GM19438 (cell line): Measurements from ENCODE around the gene INPP5A.

Experiments
- ATAC-seq: cut with Tn5 transposase; IDR thresholded peaks from one replicate; pipeline ENCODE4 v1.9.1; 2021; ENCODE audit warnings: low read depth; ENCODE audit not compliant: unreplicated experiment

The INPP5A gene

DNA sequence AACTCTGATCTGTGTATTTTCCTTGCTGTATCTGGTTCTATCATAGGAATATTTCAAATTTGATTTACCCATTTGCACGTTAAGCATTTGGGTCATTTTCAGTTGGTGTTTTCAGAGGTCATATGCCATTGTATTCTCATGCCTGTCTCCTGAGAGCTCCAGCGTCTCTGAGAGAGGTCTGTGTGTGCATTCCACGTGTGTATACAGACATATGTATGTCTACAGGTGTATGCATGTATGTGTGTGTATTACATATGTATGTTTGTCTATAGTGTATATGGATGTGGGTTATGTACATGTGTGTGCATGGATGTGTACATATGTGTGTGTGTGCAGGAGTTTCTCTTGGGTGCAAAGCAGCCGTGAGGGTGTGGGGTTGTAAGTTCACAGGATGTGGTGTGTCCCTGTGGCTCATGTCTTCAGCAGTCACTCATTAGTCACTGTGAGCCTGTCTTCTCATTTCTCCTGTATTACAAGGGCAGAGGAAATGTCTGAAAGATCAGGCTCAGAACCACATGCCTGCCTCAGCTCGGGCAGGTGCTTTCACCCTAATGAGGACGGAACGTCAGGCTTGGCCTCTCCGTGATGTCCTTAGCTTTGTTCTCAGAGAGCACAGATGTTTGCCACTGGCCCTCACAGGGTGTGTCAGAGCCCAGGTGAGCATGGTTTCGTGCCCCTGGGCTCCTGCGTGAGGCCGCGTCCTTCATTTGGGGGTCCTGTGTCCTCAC is 146.7 kb downstream of the INPP5A start:
- peak; percentile 93 for ATAC-seq

- no peak for ATAC-seq
Measured at GRCh38 chr10:132685101-132685891, 147.7 kb downstream of the INPP5A start.

DNA sequence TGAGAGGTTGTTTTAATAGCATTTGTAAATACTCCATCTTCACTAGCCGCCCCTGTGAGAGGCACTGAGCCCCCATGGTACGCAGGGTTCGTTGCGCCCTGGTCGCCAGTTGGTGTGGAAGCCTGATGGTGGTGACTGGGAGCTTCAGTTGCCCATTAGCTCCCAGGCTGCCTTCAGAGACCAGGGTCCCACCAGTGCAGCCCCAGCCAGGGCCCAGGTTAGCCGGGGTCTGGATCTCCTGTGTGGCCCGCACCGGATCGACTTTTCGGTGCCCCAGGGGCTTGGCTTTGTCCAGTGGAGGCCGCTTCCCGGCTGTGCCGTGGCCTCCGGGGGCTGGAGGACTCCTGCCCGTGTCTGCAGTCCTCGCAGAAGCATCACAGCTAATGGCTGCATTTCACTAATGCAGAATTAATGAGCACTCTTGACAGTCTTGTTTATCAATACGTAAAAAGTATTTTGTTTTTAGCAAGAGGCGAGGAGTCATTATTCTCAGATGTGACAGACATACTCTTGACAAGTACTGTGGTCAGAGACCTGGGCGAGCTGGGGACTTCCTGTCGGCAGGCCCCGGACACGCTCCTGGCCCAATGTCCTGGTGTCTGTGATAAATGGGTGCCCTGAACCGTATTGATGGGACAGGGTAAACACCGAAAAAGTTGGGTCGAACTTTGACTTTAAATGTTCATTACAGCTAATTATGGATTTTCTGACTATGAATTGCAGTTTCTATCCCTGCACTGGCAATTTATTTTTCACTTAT is 148.5 kb downstream of the INPP5A start:
- ATAC-seq = no peak

GRCh38 chr10:132687181-132687892 is 149.8 kb downstream of the INPP5A start:
- no peak for ATAC-seq

DNA sequence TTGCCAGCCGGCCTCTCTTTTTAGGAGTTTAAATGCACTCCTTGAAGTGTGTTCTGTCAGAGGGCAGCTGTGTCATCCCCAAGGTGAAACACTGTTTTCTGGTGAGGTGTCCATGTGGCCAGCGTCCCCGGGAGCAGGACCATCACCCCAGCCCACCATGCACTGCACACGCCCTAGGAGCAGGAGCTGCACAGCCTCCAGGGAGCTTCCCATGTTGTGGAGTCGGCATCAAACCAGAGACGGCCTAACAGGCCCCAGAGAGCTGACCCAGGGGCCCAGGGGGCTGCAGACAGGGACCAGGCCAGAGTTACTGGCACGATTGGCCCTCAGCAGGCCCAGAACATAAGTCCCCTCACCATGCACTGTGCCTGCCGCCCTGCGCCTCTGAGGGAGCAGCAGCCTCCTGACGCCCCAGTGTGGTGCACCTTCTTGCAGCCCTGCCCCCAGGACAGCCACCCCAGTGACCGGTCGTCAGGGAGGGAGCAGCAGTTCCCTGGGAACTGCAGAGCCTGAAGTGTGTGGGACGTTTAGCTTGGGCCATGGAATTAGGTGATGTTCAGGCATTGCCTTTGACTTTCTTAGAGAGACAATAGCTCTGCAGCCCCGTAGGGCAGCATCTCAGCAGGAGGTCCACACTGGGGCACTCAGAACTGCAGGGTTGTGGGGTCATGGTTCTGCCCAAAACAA is 150.4 kb downstream of the INPP5A start:
- no peak for ATAC-seq

- ATAC-seq = no peak
Measured at GRCh38 chr10:132688580-132689420, 151.2 kb downstream of the INPP5A start.

DNA sequence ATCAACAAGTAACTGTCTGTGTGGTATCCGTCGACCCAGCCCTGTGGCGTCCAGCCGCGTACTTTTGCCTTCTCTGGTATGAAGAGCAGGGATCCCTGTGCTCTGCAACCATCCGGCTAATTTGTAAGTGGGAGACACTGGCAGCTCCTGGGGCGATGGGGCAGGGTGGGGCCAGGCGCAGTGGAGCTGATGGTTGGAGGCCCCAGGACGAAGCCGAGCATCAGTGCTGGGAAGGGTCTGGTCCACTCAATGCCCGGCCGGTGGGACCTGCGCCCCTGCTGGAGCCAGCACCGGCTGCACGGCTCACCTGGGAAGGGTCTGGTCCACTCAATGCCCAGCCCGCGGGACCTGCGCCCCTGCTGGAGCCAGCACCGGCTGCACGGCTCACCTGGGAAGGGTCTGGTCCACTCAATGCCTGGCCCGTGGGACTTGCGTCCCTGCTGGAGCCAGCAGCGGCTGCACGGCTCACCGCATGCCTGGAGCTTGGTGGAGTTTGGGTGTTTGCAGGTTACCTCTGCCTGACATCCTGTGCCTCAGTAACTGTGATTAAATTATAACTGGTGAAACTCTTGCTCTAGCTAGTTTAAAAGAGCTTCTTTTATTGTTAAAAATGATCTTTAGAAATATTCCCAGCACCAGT is 152.3 kb downstream of the INPP5A start:
- no peak for ATAC-seq

DNA sequence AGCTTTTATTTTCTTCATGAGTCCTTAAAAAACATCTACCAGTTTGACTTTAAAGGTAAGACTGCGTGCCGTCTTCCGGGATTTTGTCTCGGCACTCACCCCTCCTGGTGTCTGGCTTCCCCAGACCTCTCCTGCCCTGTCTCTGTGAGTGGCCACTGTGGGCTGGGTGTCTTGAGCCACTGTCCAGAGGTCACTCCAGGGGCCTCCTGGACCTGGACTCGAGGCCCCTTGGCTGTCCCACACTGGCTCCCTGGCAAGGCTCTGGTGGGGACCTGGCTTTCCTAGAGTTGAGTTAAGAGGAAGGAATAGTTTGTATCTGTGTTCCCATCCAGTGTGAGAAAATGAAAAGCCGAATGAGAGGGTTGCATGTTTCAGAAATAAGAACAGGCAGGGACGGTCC is 152.8 kb downstream of the INPP5A start:
- ATAC-seq = no peak

GRCh38 chr10:132690821-132691610 is 153.4 kb downstream of the INPP5A start:
- ATAC-seq = no peak

- no peak for ATAC-seq
Measured at GRCh38 chr10:132691711-132692153, 154.1 kb downstream of the INPP5A start.

- ATAC-seq = no peak
Measured at GRCh38 chr10:132692311-132692710, 154.7 kb downstream of the INPP5A start.

- no peak for ATAC-seq
Measured at GRCh38 chr10:132693676-132694075, 156.1 kb downstream of the INPP5A start.

- no peak for ATAC-seq
Measured at GRCh38 chr10:132696204-132696603, 158.6 kb downstream of the INPP5A start.

- no peak for ATAC-seq
Measured at GRCh38 chr10:132696728-132697577, 159.4 kb downstream of the INPP5A start.

GRCh38 chr10:132697578-132698200 is 160.1 kb downstream of the INPP5A start:
- ATAC-seq = no peak

- no peak for ATAC-seq
Measured at GRCh38 chr10:132698211-132698751, 160.7 kb downstream of the INPP5A start.
